HEK293 (cell line): Measurements from ENCODE around the gene CACNA1D.

Source experiments
- CTCF ChIA-PET: fragments of 350-600 bp; formaldehyde crosslinking; extraction: SDS; loops from one replicate; lab custom pipeline; 2021; ENCODE audit warnings: antibody characterized with exemption; lab: Yijun Ruan, JAX
- POLR2A ChIA-PET: fragments of 300-600 bp; formaldehyde crosslinking; extraction: SDS; loops from one replicate; lab custom pipeline; 2020; ENCODE audit warnings: antibody characterized with exemption, inconsistent platforms; lab: Yijun Ruan, JAX
- H3K27ac ChIP-seq: fragments of 200-500 bp; sonication (Bioruptor generic); 2 replicates; pipeline ENCODE4 v1.5.1; 2014; ENCODE audit warnings: low read depth, low read length, control low read depth, inconsistent platforms; ENCODE audit errors: extremely low read depth
- H3K36me3 ChIP-seq, 2 experiments: fragments of 200-500 bp in 1 of 2; sonication (Bioruptor generic) in 1 of 2; 1 replicate in 1 of 2; 2 replicates in 1 of 2; pipeline ENCODE4 v1.5.1; 2014 to 2017; ENCODE audit warnings: inconsistent platforms in 2 of 2, low read length in 2 of 2; ENCODE audit not compliant: control insufficient read depth in 2 of 2, insufficient read depth in 1 of 2
- H3K4me1 ChIP-seq: fragments of 200-500 bp; sonication (Bioruptor generic); 2 replicates; pipeline ENCODE4 v1.5.1; 2014; ENCODE audit warnings: mild to moderate bottlenecking, low read length, inconsistent platforms; ENCODE audit not compliant: control insufficient read depth, insufficient read depth
- H3K4me3 ChIP-seq: 2 replicates; pipeline ENCODE4 v1.5.1; 2011; ENCODE audit warnings: low read depth, mild to moderate bottlenecking, control low read depth, low read length, moderate library complexity
- H3K9me3 ChIP-seq: fragments of 200-500 bp; sonication (Bioruptor generic); 2 replicates; pipeline ENCODE4 v1.5.1; 2014; ENCODE audit warnings: low read depth, low read length, inconsistent platforms; ENCODE audit not compliant: control insufficient read depth, insufficient read depth
- SCRT1 ChIP-seq: fragments of 450-650 bp; formaldehyde crosslinking; IDR thresholded peaks from 2 replicates; pipeline ENCODE4 v1.5.1; 2016; ENCODE audit warnings: missing biosample characterization, missing genetic modification characterization, borderline replicate concordance
- SCRT2 ChIP-seq: fragments of 450-650 bp; formaldehyde crosslinking; IDR thresholded peaks from 2 replicates; pipeline ENCODE4 v1.5.1; 2016; ENCODE audit warnings: missing biosample characterization, missing genetic modification characterization
- SP3 ChIP-seq: fragments of 450-650 bp; formaldehyde crosslinking; IDR thresholded peaks from 2 replicates; pipeline ENCODE4 v1.5.1; 2016; ENCODE audit warnings: missing biosample characterization, missing genetic modification characterization
- SP7 ChIP-seq: fragments of 450-650 bp; formaldehyde crosslinking; IDR thresholded peaks from 2 replicates; pipeline ENCODE4 v1.5.1; 2016; ENCODE audit warnings: missing biosample characterization, missing genetic modification characterization
- ZFP3 ChIP-seq: fragments of 450-650 bp; formaldehyde crosslinking; IDR thresholded peaks from 2 replicates; pipeline ENCODE4 v1.5.1; 2016; ENCODE audit warnings: low read depth, missing biosample characterization, missing genetic modification characterization
- ZNF10 ChIP-seq: fragments of 450-650 bp; formaldehyde crosslinking; IDR thresholded peaks from 2 replicates; pipeline ENCODE4 v1.5.1; 2017; ENCODE audit warnings: missing biosample characterization, missing genetic modification characterization
- ZNF16 ChIP-seq: fragments of 450-650 bp; formaldehyde crosslinking; IDR thresholded peaks from 2 replicates; pipeline ENCODE4 v1.5.1; 2016; ENCODE audit warnings: low read depth, missing biosample characterization, missing genetic modification characterization
- ZNF169 ChIP-seq: fragments of 450-650 bp; formaldehyde crosslinking; IDR thresholded peaks from 2 replicates; pipeline ENCODE4 v1.5.1; 2016; ENCODE audit warnings: missing biosample characterization, missing genetic modification characterization
- ZNF24 ChIP-seq: fragments of 450-650 bp; formaldehyde crosslinking; IDR thresholded peaks from 2 replicates; pipeline ENCODE4 v1.5.1; 2016; ENCODE audit warnings: missing biosample characterization, missing genetic modification characterization
- ZNF426 ChIP-seq: fragments of 450-650 bp; formaldehyde crosslinking; IDR thresholded peaks from 2 replicates; pipeline ENCODE4 v1.5.1; 2017; ENCODE audit warnings: missing biosample characterization, missing genetic modification characterization, mild to moderate bottlenecking, inconsistent platforms, moderate library complexity
- ZNF558 ChIP-seq: fragments of 450-650 bp; formaldehyde crosslinking; IDR thresholded peaks from 2 replicates; pipeline ENCODE4 v1.5.1; 2016; ENCODE audit warnings: missing biosample characterization, missing genetic modification characterization
- ZNF707 ChIP-seq: fragments of 450-650 bp; formaldehyde crosslinking; IDR thresholded peaks from 2 replicates; pipeline ENCODE4 v1.5.1; 2016; ENCODE audit warnings: missing biosample characterization, missing genetic modification characterization
- ZNF777 ChIP-seq: fragments of 450-650 bp; formaldehyde crosslinking; IDR thresholded peaks from 2 replicates; pipeline ENCODE4 v1.5.1; 2017; ENCODE audit warnings: missing biosample characterization, missing genetic modification characterization, borderline replicate concordance
- ZSCAN16 ChIP-seq: fragments of 450-650 bp; formaldehyde crosslinking; IDR thresholded peaks from 2 replicates; pipeline ENCODE4 v1.5.1; 2016; ENCODE audit warnings: missing biosample characterization, missing genetic modification characterization
- TF ChIP-seq, protein P1 (sequence below): fragments of 450-650 bp; formaldehyde crosslinking; conservative IDR thresholded peaks from 2 replicates; pipeline ENCODE4 v1.5.1; 2016; ENCODE audit warnings: low read depth, missing biosample characterization, missing genetic modification characterization
- TF ChIP-seq, protein P2 (sequence below): fragments of 450-650 bp; formaldehyde crosslinking; IDR thresholded peaks from 2 replicates; pipeline ENCODE4 v1.5.1; 2017; ENCODE audit warnings: missing biosample characterization, missing genetic modification characterization
- TF ChIP-seq, protein P3 (sequence below): fragments of 450-650 bp; formaldehyde crosslinking; IDR thresholded peaks from 2 replicates; pipeline ENCODE4 v1.5.1; 2016; ENCODE audit warnings: missing biosample characterization, missing genetic modification characterization
- TF ChIP-seq, protein P4 (sequence below): fragments of 450-650 bp; formaldehyde crosslinking; IDR thresholded peaks from 2 replicates; pipeline ENCODE4 v1.5.1; 2016; ENCODE audit warnings: missing biosample characterization, missing genetic modification characterization
- TF ChIP-seq, protein P5 (sequence below): fragments of 450-650 bp; formaldehyde crosslinking; IDR thresholded peaks from 2 replicates; pipeline ENCODE4 v1.5.1; 2016; ENCODE audit warnings: missing biosample characterization, missing genetic modification characterization
- TF ChIP-seq, protein P6 (sequence below): fragments of 450-650 bp; formaldehyde crosslinking; IDR thresholded peaks from 2 replicates; pipeline ENCODE4 v1.5.1; 2016; ENCODE audit warnings: missing biosample characterization, missing genetic modification characterization

CACNA1D gene

DNA sequence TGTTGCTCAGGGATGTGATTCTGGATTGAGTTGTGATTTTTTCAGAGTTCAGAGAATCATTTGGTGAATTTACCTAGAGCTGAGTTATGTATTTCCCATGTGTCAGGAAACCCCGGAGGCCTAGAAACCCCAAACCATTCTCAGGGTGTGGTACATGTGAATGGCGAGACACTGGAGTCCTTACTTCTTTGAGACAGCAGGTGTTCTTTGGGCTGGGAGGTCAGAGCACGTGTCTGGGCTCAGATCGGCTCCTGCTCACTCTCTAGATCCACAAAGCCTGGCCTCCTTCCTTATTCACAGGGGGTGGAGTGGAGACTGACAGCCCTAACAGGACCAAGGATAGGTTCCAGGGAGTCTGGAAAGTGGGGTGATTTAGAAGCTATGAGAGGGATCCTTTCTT, 206.0 kb downstream of the CACNA1D start:
- Histone ChIP-seq H3K27ac (no peak overlapping the region), H3K4me3 (no peak overlapping the region), H3K36me3 (no peaks in the 10 kb centered on the region), H3K9me3 (no peaks in the 10 kb centered on the region), H3K4me1 (no peaks in the 10 kb centered on the region)
- POLR2A ChIA-PET: interaction anchor here (0.5 kb wide), 1 partner anchor 152 kb away, joined by 4 read pairs; no protein-coding TSS in a partner anchor
- CTCF ChIA-PET: interaction anchor here (1.0 kb wide), 1 partner anchor 9 kb away, joined by 7 read pairs; no protein-coding TSS in a partner anchor
- no peak for TF ChIP-seq ZNF777 (tag by site-specific recombination)
- no peak for TF ChIP-seq ZNF426 (tag by site-specific recombination)
- TF ChIP-seq, protein P1, sequence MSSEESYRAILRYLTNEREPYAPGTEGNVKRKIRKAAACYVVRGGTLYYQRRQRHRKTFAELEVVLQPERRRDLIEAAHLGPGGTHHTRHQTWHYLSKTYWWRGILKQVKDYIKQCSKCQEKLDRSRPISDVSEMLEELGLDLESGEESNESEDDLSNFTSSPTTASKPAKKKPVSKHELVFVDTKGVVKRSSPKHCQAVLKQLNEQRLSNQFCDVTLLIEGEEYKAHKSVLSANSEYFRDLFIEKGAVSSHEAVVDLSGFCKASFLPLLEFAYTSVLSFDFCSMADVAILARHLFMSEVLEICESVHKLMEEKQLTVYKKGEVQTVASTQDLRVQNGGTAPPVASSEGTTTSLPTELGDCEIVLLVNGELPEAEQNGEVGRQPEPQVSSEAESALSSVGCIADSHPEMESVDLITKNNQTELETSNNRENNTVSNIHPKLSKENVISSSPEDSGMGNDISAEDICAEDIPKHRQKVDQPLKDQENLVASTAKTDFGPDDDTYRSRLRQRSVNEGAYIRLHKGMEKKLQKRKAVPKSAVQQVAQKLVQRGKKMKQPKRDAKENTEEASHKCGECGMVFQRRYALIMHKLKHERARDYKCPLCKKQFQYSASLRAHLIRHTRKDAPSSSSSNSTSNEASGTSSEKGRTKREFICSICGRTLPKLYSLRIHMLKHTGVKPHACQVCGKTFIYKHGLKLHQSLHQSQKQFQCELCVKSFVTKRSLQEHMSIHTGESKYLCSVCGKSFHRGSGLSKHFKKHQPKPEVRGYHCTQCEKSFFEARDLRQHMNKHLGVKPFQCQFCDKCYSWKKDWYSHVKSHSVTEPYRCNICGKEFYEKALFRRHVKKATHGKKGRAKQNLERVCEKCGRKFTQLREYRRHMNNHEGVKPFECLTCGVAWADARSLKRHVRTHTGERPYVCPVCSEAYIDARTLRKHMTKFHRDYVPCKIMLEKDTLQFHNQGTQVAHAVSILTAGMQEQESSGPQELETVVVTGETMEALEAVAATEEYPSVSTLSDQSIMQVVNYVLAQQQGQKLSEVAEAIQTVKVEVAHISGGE: no peak

DNA sequence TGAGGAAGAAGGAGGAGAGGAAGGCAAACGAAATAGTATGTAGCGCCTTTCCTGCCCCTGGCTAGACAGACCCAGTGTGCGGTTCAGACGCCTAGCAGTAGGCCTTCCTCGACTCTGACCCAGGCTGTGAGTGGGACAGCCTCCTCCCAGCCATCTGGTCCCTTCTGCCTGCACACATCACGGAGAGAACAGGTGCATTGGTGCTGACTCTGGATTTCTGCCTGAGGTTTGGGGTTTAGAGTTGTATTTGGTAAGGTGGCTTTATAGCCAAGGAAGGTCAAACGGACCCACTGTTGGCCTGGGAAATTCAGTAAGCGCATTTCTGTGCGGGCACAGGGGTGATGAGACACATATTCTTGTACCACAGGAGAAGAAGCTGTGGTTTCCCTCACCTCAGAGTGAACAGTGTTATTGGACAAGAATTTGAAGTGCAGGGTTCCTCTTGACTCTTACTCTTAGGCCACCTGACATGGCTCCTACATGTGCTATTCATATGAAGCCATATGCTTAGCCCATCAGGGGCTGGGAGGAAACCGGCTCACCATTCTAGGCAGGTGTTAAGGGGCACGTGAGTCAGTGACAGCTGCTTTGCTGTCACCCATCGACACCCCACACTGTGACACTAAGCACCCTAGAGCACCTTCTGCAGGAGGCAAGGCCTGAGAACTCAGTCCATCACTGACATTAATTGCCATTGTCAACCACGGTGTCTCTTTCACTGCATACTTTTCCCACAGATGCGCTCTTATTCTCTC, 208.5 kb downstream of the CACNA1D start:
- Histone ChIP-seq H3K9me3 (no peaks in the 10 kb centered on the region), H3K36me3 (no peaks in the 10 kb centered on the region), H3K4me1 (no peaks in the 10 kb centered on the region), H3K27ac (no peak overlapping the region), H3K4me3 (no peak overlapping the region)
- ChIA-PET POLR2A (no interaction called here), CTCF (no interaction called here)
- TF ChIP-seq ZNF10 (tag by site-specific recombination) (no peak), ZSCAN16 (no peak), SCRT2 (tag by site-specific recombination) (no peak), ZNF558 (no peak), ZNF169 (no peak), SP7 (tag by site-specific recombination) (no peak), ZNF707 (no peak), SCRT1 (tag by site-specific recombination) (no peak), ZNF24 (no peak), ZFP3 (tag by site-specific recombination) (no peak), SP3 (tag by site-specific recombination) (no peak), ZNF16 (tag by site-specific recombination) (no peak)
- TF ChIP-seq, protein P2, sequence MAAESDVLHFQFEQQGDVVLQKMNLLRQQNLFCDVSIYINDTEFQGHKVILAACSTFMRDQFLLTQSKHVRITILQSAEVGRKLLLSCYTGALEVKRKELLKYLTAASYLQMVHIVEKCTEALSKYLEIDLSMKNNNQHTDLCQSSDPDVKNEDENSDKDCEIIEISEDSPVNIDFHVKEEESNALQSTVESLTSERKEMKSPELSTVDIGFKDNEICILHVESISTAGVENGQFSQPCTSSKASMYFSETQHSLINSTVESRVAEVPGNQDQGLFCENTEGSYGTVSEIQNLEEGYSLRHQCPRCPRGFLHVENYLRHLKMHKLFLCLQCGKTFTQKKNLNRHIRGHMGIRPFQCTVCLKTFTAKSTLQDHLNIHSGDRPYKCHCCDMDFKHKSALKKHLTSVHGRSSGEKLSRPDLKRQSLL: no peak
- TF ChIP-seq, protein P3, sequence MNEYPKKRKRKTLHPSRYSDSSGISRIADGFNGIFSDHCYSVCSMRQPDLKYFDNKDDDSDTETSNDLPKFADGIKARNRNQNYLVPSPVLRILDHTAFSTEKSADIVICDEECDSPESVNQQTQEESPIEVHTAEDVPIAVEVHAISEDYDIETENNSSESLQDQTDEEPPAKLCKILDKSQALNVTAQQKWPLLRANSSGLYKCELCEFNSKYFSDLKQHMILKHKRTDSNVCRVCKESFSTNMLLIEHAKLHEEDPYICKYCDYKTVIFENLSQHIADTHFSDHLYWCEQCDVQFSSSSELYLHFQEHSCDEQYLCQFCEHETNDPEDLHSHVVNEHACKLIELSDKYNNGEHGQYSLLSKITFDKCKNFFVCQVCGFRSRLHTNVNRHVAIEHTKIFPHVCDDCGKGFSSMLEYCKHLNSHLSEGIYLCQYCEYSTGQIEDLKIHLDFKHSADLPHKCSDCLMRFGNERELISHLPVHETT: no peak
- TF ChIP-seq, protein P4, sequence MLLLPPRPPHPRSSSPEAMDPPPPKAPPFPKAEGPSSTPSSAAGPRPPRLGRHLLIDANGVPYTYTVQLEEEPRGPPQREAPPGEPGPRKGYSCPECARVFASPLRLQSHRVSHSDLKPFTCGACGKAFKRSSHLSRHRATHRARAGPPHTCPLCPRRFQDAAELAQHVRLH (tag by site-specific recombination): no peak
- TF ChIP-seq, protein P5, sequence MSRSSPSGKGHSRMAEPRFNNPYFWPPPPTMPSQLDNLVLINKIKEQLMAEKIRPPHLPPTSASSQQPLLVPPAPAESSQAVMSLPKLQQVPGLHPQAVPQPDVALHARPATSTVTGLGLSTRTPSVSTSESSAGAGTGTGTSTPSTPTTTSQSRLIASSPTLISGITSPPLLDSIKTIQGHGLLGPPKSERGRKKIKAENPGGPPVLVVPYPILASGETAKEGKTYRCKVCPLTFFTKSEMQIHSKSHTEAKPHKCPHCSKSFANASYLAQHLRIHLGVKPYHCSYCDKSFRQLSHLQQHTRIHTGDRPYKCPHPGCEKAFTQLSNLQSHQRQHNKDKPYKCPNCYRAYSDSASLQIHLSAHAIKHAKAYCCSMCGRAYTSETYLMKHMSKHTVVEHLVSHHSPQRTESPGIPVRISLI (tag by site-specific recombination): no peak
- TF ChIP-seq, protein P6, sequence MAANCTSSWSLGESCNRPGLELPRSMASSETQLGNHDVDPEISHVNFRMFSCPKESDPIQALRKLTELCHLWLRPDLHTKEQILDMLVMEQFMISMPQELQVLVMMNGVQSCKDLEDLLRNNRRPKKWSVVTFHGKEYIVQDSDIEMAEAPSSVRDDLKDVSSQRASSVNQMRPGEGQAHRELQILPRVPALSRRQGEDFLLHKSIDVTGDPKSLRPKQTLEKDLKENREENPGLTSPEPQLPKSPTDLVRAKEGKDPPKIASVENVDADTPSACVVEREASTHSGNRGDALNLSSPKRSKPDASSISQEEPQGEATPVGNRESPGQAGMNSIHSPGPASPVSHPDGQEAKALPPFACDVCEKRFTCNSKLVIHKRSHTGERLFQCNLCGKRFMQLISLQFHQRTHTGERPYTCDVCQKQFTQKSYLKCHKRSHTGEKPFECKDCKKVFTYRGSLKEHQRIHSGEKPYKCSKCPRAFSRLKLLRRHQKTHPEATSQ (tag by site-specific recombination): no peak
